Neuronal stem cell (in vitro differentiated cells): ENCODE measurements around the gene ODF2.

Experiments used
- DNase-seq: peaks from one replicate; pipeline ENCODE4 v3.0.0-alpha.2; 2013; ENCODE audit warnings: low spot score
- H2AFZ ChIP-seq: one replicate; pipeline ENCODE4 v1.6.1; 2013; ENCODE audit warnings: mild to moderate bottlenecking, low read length, inconsistent platforms
- H2AK5ac ChIP-seq: 2 replicates; pipeline ENCODE4 v1.6.1; 2013; ENCODE audit warnings: low read depth, mild to moderate bottlenecking, inconsistent platforms, low read length, moderate library complexity, mixed read lengths
- H2BK120ac ChIP-seq: 2 replicates; pipeline ENCODE4 v1.6.1; 2013; ENCODE audit warnings: low read depth, mild to moderate bottlenecking, inconsistent platforms, low read length, moderate library complexity, mixed read lengths
- H2BK12ac ChIP-seq: one replicate; pipeline ENCODE4 v1.6.1; 2013; ENCODE audit warnings: low read length, inconsistent platforms
- H2BK15ac ChIP-seq: 2 replicates; pipeline ENCODE4 v1.6.1; 2013; ENCODE audit warnings: mild to moderate bottlenecking, low read length, inconsistent platforms, mixed read lengths
- H2BK5ac ChIP-seq: one replicate; pipeline ENCODE4 v1.6.1; 2013; ENCODE audit warnings: inconsistent platforms, mild to moderate bottlenecking, low read length, moderate library complexity
- H3K14ac ChIP-seq: one replicate; pipeline ENCODE4 v1.6.1; 2013; ENCODE audit warnings: low read length, inconsistent platforms
- H3K18ac ChIP-seq: 2 replicates; pipeline ENCODE4 v1.6.1; 2013; ENCODE audit warnings: low read length, inconsistent platforms
- H3K23ac ChIP-seq: 2 replicates; pipeline ENCODE4 v1.6.1; 2013; ENCODE audit warnings: low read depth, mild to moderate bottlenecking, mixed read lengths, low read length, inconsistent platforms; ENCODE audit not compliant: poor library complexity
- H3K27ac ChIP-seq: replicated peaks from 3 replicates; pipeline ENCODE4 v1.5.1; 2013; ENCODE audit warnings: low read length, inconsistent platforms
- H3K27me3 ChIP-seq, 3 experiments: 2 replicates each; pipeline ENCODE4 v1.6.1; 2013; ENCODE audit warnings: low read length in 3 of 3, mild to moderate bottlenecking in 2 of 3, inconsistent platforms in 1 of 3, low read depth in 1 of 3, mixed read lengths in 1 of 3, moderate library complexity in 1 of 3; ENCODE audit not compliant: control insufficient read depth in 3 of 3, insufficient read depth in 3 of 3
- H3K36me3 ChIP-seq, 2 donors: replicated peaks in 1 of 2; 2 replicates each; pipeline ENCODE4 v1.6.1; 2013; ENCODE audit warnings: low read length in 2 of 2; ENCODE audit not compliant: control insufficient read depth in 2 of 2, insufficient read depth in 2 of 2
- H3K4ac ChIP-seq: 2 replicates; pipeline ENCODE4 v1.6.1; 2013; ENCODE audit warnings: inconsistent platforms, mild to moderate bottlenecking, low read length, moderate library complexity
- H3K4me1 ChIP-seq, 2 donors: 1 replicate in 1 of 2; 2 replicates in 1 of 2; pipeline ENCODE4 v1.6.1; 2013; ENCODE audit warnings: low read length in 2 of 2, low read depth in 1 of 2; ENCODE audit not compliant: control insufficient read depth in 2 of 2, insufficient read depth in 1 of 2
- H3K4me2 ChIP-seq: one replicate; pipeline ENCODE4 v1.6.1; 2013; ENCODE audit warnings: mild to moderate bottlenecking, low read length, inconsistent platforms; ENCODE audit not compliant: insufficient read depth, poor library complexity, severe bottlenecking
- H3K4me3 ChIP-seq, 2 donors: 2 replicates each; pipeline ENCODE4 v1.5.1; 2013; ENCODE audit warnings: low read length in 2 of 2, mild to moderate bottlenecking in 2 of 2, inconsistent platforms in 1 of 2, moderate library complexity in 1 of 2
- H3K79me1 ChIP-seq: one replicate; pipeline ENCODE4 v1.6.1; 2013; ENCODE audit warnings: low read depth, mild to moderate bottlenecking, inconsistent platforms, low read length, moderate library complexity
- H3K9ac ChIP-seq: one replicate; pipeline ENCODE4 v1.6.1; 2013; ENCODE audit warnings: mild to moderate bottlenecking, low read depth, low read length, inconsistent platforms; ENCODE audit not compliant: poor library complexity
- H3K9me3 ChIP-seq, 2 donors: replicated peaks in 1 of 2; 2 replicates each; pipeline versions ENCODE3 to v1.6.1; 2013; ENCODE audit warnings: low read length in 2 of 2, mild to moderate bottlenecking in 2 of 2, inconsistent platforms in 1 of 2, low read depth in 1 of 2, mixed read lengths in 1 of 2, moderate library complexity in 1 of 2; ENCODE audit not compliant: control insufficient read depth in 2 of 2, insufficient read depth in 1 of 2
- H4K8ac ChIP-seq: one replicate; pipeline ENCODE4 v1.6.1; 2013; ENCODE audit warnings: low read depth, mild to moderate bottlenecking, inconsistent platforms, low read length, moderate library complexity
- H4K91ac ChIP-seq: one replicate; pipeline ENCODE4 v1.6.1; 2013; ENCODE audit warnings: low read length, low read depth, mild to moderate bottlenecking, inconsistent platforms; ENCODE audit not compliant: poor library complexity
- WGBS, 2 donors: extraction: QIAGEN DNeasy Blood & Tissue Kit; methylation state at CpG; one replicate each; pipeline ENCODE4 v1.1.7; 2013; ENCODE audit warnings: missing lambda C conversion rate in 2 of 2, mixed read lengths in 1 of 2; ENCODE audit not compliant: insufficient read length in 2 of 2, insufficient replicate concordance in 1 of 2; ENCODE audit errors: extremely low coverage in 2 of 2; 5-methylcytosine and 5-hydroxymethylcytosine counted together

The ODF2 gene

GRCh38 chr9:128434340-128434739, 21.5 kb upstream of the ODF2 start:
- H3K79me1 ChIP-seq = no peaks in the 10 kb centered on the region
- peak overlapping the region; percentile 13 for H2BK5ac ChIP-seq
- no peak overlapping the region for H3K4ac ChIP-seq
- H2AFZ ChIP-seq = no peak overlapping the region
- DNase-seq = no peak
- no peak overlapping the region for H3K18ac ChIP-seq
- H2AK5ac ChIP-seq = peak overlapping the region; percentile 84
- peak overlapping the region; percentile 17 for H4K8ac ChIP-seq
- H2BK12ac ChIP-seq = peak overlapping the region; percentile 58
- H3K14ac ChIP-seq = peak overlapping the region; percentile 21
- H3K4me1 ChIP-seq = no peaks in the 10 kb centered on the region
- WGBS, 2 donors = no CpG with 5 or more reads among the region's 17 CpGs
- H3K9me3 ChIP-seq = no peaks in the 10 kb centered on the region
- no peak overlapping the region for H3K4me3 ChIP-seq
- no peak overlapping the region for H2BK120ac ChIP-seq
- H4K91ac ChIP-seq = no peak overlapping the region
- peaks cover 0 to 31% of the 10 kb centered on the region in 2 donors for H3K36me3 ChIP-seq
- peaks cover 0 to 2% (median 0%) of the 10 kb centered on the region in 3 experiments for H3K27me3 ChIP-seq
- H3K4me2 ChIP-seq = no peak overlapping the region
- H3K23ac ChIP-seq = peak overlapping the region; percentile 85
- H3K9ac ChIP-seq = peak overlapping the region; percentile 21
- no peak overlapping the region for H3K27ac ChIP-seq
- no peak overlapping the region for H2BK15ac ChIP-seq

DNA sequence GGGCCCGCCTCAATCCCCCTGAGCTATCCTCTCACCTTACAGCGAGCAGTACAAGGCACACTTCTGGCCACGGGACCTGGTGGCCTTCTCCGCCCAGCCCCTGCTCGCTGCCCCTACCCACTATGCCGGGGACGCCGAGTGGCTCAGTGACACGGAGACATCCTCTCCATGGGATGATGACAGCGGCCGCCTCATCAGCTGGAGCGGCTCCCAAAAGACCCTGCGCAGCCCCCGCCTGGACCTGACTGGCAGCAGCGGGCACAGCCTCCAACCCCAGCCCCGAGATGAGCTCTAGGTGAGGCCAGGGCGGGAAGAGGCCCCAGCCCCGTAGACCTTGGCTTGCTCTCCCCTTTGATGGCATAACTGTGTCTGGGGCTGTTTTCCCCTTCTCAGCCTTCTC, 20.2 kb upstream of the ODF2 start:
- Histone ChIP-seq H3K18ac (no peak overlapping the region), H3K23ac (no peak overlapping the region), H2BK15ac (no peak overlapping the region), H3K4ac (no peak overlapping the region), H2BK120ac (no peak overlapping the region), H3K14ac (no peak overlapping the region), H3K9ac (no peak overlapping the region), H3K4me1 (no peaks in the 10 kb centered on the region), H3K36me3 (peaks cover 0 to 26% of the 10 kb centered on the region in 2 donors), H4K8ac (no peak overlapping the region), H3K79me1 (no peaks in the 10 kb centered on the region), H2BK5ac (no peak overlapping the region), H3K4me3 (no peak overlapping the region), H3K27me3 (peaks cover 0 to 2% (median 0%) of the 10 kb centered on the region in 3 experiments), H3K4me2 (no peak overlapping the region), H3K9me3 (no peaks in the 10 kb centered on the region), H4K91ac (no peak overlapping the region), H2AK5ac (no peak overlapping the region), H2BK12ac (peak overlapping the region; percentile 16), H3K27ac (no peak overlapping the region), H2AFZ (no peak overlapping the region)
- no peak for DNase-seq
- no CpG with 5 or more reads among the region's 18 CpGs for WGBS, 2 donors

DNA sequence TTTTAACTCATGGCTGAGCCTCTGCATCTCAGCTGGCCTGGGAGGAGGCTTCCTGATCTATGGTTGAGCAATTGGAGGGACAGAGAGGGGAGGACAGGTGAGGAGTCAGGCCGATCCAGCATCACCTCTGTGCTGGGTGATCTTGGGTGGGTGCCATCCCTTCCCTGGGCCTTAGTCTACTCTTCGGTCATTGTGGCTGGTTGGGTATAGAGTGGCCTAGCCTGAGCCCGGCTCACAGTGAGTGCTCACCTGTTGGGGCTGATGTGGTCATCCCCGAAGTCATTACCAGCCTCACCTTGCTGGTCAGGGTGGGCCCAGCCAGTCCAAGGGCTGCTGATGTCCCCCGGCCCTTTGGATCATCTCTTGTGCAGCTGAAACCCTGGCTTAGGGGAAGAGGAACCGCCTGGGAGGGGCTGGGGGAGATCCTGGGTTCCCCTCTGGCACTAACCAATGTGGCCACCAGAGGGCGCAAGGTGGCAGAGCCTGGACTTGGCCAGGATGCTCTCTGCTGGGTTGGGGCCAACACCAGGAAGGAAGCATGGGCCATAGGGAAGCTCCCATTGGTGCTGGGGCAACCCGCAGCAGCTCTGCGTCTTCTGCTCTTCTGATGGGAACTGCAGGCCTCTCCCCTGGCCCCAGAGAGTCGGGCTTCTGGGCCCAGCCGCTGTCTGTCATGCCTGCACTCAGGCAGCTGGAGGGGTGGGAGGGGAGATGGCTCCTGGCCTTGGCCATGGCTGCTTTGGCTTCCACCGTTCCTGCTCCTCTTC, 17.3 kb upstream of the ODF2 start:
- Histone ChIP-seq H2AFZ (peak overlapping the region; percentile 55), H3K4ac (no peak overlapping the region), H3K4me2 (no peak overlapping the region), H4K91ac (no peak overlapping the region), H3K18ac (peak overlapping the region; percentile 87), H3K9me3 (no peaks in the 10 kb centered on the region), H3K36me3 (peaks cover 0 to 18% of the 10 kb centered on the region in 2 donors), H2BK12ac (no peak overlapping the region), H3K79me1 (no peaks in the 10 kb centered on the region), H3K4me3 (no peak overlapping the region), H3K9ac (peak overlapping the region; percentile 51), H3K27me3 (no peaks in the 10 kb centered on the region), H2BK5ac (peak overlapping the region; percentile 10), H3K4me1 (no peaks in the 10 kb centered on the region), H3K23ac (no peak overlapping the region), H4K8ac (no peak overlapping the region), H3K27ac (no peak overlapping the region), H3K14ac (no peak overlapping the region), H2AK5ac (peak overlapping the region; percentile 78), H2BK15ac (peak overlapping the region; percentile 3), H2BK120ac (no peak overlapping the region)
- no CpG with 5 or more reads among the region's 12 CpGs for WGBS, 2 donors
- DNase-seq = peak; percentile 77

- no peak overlapping the region for H2BK120ac ChIP-seq
- H2BK5ac ChIP-seq = no peak overlapping the region
- H3K18ac ChIP-seq = peak overlapping the region; percentile 80
- H3K27me3 ChIP-seq = no peaks in the 10 kb centered on the region
- H3K9me3 ChIP-seq = no peaks in the 10 kb centered on the region
- no peak overlapping the region for H3K14ac ChIP-seq
- no peak overlapping the region for H3K4ac ChIP-seq
- H2AK5ac ChIP-seq = no peak overlapping the region
- no CpG with 5 or more reads among the region's 7 CpGs for WGBS, 2 donors
- no peak overlapping the region for H3K4me2 ChIP-seq
- no peak overlapping the region for H3K9ac ChIP-seq
- H2AFZ ChIP-seq = no peak overlapping the region
- no peak overlapping the region for H4K91ac ChIP-seq
- H3K27ac ChIP-seq = no peak overlapping the region
- H2BK15ac ChIP-seq = no peak overlapping the region
- no peak overlapping the region for H4K8ac ChIP-seq
- no peak overlapping the region for H3K23ac ChIP-seq
- DNase-seq = no peak
- peaks cover 0 to 18% of the 10 kb centered on the region in 2 donors for H3K36me3 ChIP-seq
- no peak overlapping the region for H3K4me3 ChIP-seq
- H2BK12ac ChIP-seq = no peak overlapping the region
- H3K4me1 ChIP-seq = no peaks in the 10 kb centered on the region
- H3K79me1 ChIP-seq = no peaks in the 10 kb centered on the region
Observed at GRCh38 chr9:128439273-128439672, 16.5 kb upstream of the ODF2 start.
